BLaER1 treated with 17β-estradiol and CSF1 and Interleukin-3, amounts not matched to agents 10 nM and 100 nM (cell line): ENCODE measurements around the gene RGPD6.
"Not testable (repeated sequence)": the region's sequence is repeated elsewhere in the genome, so short reads cannot be mapped to it uniquely, and the experiment has no call there.

ENCODE experiments used
- H3K27ac ChIP-seq, 11 experiments: shearing (Covaris generic); formaldehyde crosslinking; 2 replicates each; pipeline ENCODE4 v1.8.1; 2022
- H3K27me3 ChIP-seq, 11 experiments: shearing (Covaris generic); formaldehyde crosslinking; 2 replicates each; pipeline ENCODE4 v1.8.1; 2022
- H3K36me3 ChIP-seq, 11 experiments: shearing (Covaris generic); formaldehyde crosslinking; 2 replicates each; pipeline ENCODE4 v1.8.1; 2022
- H3K4me1 ChIP-seq, 10 experiments: shearing (Covaris generic); formaldehyde crosslinking; 2 replicates each; pipeline ENCODE4 v1.8.1; 2022
- H3K4me2 ChIP-seq, 11 experiments: shearing (Covaris generic); formaldehyde crosslinking; 2 replicates each; pipeline ENCODE4 v1.8.1; 2022
- H3K4me3 ChIP-seq, 10 experiments: shearing (Covaris generic); formaldehyde crosslinking; 2 replicates each; pipeline ENCODE4 v1.8.1; 2022
- H3K9ac ChIP-seq, 11 experiments: shearing (Covaris generic); formaldehyde crosslinking; 2 replicates each; pipeline ENCODE4 v1.8.1; 2022
- H3K9me3 ChIP-seq, 11 experiments: shearing (Covaris generic); formaldehyde crosslinking; replicated peaks in 1 of 11; 2 replicates each; pipeline ENCODE4 v1.8.1; 2022
- H4K20me1 ChIP-seq, 11 experiments: shearing (Covaris generic); formaldehyde crosslinking; 2 replicates each; pipeline ENCODE4 v1.8.1; 2022

Gene RGPD6

GRCh38 chr2:110579216-110579965, 2.4 kb upstream of the RGPD6 start:
- H3K4me3 ChIP-seq, H3K27ac ChIP-seq, H3K36me3 ChIP-seq, H3K27me3 ChIP-seq, H3K4me2 ChIP-seq, H4K20me1 ChIP-seq, H3K9ac ChIP-seq, H3K9me3 ChIP-seq, H3K4me1 ChIP-seq: not testable (repeated sequence)

GRCh38 chr2:110578429-110578828, 1.4 kb upstream of the RGPD6 start:
- H3K27me3 ChIP-seq, H3K4me3 ChIP-seq, H4K20me1 ChIP-seq, H3K4me2 ChIP-seq, H3K9me3 ChIP-seq, H3K4me1 ChIP-seq, H3K27ac ChIP-seq, H3K9ac ChIP-seq, H3K36me3 ChIP-seq: not testable (repeated sequence)

DNA sequence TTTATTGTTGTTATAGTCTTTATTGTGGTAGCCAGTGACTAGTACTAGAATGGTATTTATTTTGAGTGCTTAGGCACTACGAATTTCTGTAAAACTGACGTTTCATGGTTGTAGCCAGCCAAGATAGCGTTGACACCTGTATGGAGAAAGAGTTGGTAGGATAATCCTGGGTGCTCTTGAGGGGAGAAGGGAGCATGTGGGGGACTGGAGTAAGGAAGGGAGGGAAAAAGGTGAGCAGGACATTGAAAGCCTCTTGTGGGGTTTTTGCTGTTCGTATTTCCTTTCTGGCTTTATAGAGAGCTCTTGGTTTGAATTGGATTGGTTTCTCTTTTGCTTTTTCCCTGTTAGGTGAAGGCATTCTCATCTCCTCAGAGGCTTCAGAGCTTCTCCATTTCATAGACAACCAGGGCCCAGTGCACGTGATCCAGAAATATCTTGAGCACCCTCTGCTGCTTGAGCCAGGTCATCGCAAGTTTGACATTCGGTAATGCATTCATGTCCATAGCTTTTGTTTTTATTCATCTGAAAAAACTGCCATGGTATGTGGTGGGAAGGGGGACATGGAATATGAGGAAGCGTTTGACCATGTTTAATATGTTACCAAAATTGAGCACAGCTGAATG, 77.2 kb downstream of the RGPD6 start:
- not testable (repeated sequence) for H3K4me3 ChIP-seq, H3K4me1 ChIP-seq, H3K27me3 ChIP-seq, H3K36me3 ChIP-seq, H3K27ac ChIP-seq, H3K4me2 ChIP-seq, H3K9ac ChIP-seq, H3K9me3 ChIP-seq, H4K20me1 ChIP-seq

- not testable (repeated sequence) for H4K20me1 ChIP-seq, H3K4me3 ChIP-seq, H3K27me3 ChIP-seq
Measured at GRCh38 chr2:110496027-110496426, 81.0 kb downstream of the RGPD6 start.

GRCh38 chr2:110494488-110494887, 82.5 kb downstream of the RGPD6 start:
- not testable (repeated sequence) for H3K9ac ChIP-seq, H3K36me3 ChIP-seq

More at GRCh38 chr2:110496027-110496426, 81.0 kb downstream of the RGPD6 start:
- not testable (repeated sequence) for H3K27ac ChIP-seq, H3K9me3 ChIP-seq, H3K9ac ChIP-seq, H3K4me2 ChIP-seq, H3K36me3 ChIP-seq, H3K4me1 ChIP-seq

DNA sequence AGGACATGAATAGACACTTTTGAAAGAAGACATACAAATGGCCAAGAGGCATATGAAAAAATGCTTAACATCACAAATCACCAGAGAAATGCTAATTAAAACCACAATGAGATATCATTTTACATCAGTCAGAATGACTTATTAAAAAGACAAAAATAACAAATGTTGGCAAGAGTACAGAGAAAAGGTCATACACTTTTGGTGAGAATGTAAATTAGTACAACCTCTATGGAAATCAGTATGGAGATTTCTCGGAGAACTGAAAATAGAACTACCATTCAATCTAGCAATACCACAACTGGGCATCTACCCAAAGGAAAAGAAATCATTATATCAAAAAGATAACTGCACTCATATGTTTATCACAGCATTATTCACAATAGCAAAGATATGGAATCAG, 88.0 kb downstream of the RGPD6 start:
- H3K4me1 ChIP-seq, H3K4me2 ChIP-seq, H3K36me3 ChIP-seq, H3K9me3 ChIP-seq, H3K4me3 ChIP-seq, H3K27me3 ChIP-seq, H4K20me1 ChIP-seq, H3K27ac ChIP-seq, H3K9ac ChIP-seq: not testable (repeated sequence)

More at GRCh38 chr2:110494488-110494887, 82.5 kb downstream of the RGPD6 start:
- H3K4me1 ChIP-seq, H4K20me1 ChIP-seq, H3K4me2 ChIP-seq, H3K27ac ChIP-seq, H3K27me3 ChIP-seq, H3K4me3 ChIP-seq, H3K9me3 ChIP-seq: not testable (repeated sequence)

DNA sequence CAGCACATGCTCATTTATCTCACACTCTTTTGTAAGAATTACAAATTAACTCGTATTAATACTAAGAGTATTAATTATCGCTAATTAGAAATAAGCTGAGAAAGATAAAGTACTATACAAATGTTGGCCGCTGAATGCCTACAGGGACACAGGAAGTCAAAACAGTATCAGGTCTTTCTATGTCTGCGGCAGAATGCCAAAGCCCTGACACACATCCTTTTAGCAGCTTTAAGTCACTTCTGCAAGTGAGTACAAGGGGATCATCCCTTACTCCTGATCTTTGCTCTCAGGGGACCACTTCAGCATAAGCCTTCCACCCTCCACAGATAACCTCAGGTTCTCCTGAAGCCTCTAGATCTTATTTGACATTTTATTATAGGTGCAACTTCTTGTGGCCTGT, 94.3 kb downstream of the RGPD6 start:
- not testable (repeated sequence) for H3K9ac ChIP-seq, H3K4me2 ChIP-seq, H3K4me1 ChIP-seq, H3K36me3 ChIP-seq, H3K9me3 ChIP-seq, H4K20me1 ChIP-seq, H3K4me3 ChIP-seq, H3K27ac ChIP-seq, H3K27me3 ChIP-seq

DNA sequence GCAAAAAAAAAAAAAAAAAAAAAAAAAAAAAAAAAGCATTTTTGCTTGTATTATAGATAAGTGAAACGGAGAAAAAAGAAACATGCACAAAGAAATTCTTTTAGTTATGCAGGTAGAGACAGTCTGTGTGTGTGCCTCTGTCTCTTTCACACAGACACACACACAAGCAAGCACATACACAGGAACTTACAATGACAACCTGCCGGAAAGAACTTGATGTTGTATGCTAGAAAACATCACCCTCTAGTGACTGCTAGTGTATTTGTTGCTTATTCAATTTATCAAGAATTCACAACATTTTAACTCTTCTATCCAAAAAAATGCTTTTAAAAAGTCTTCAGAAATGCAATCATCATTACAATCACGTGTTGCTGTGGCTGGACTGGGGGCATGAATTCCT, 95.8 kb downstream of the RGPD6 start:
- not testable (repeated sequence) for H3K4me3 ChIP-seq, H3K27ac ChIP-seq, H3K9me3 ChIP-seq, H3K4me2 ChIP-seq, H3K4me1 ChIP-seq, H3K27me3 ChIP-seq, H4K20me1 ChIP-seq, H3K9ac ChIP-seq, H3K36me3 ChIP-seq

- not testable (repeated sequence) for H4K20me1 ChIP-seq, H3K4me1 ChIP-seq, H3K9me3 ChIP-seq, H3K27me3 ChIP-seq, H3K36me3 ChIP-seq, H3K4me2 ChIP-seq, H3K4me3 ChIP-seq, H3K27ac ChIP-seq, H3K9ac ChIP-seq
Measured at GRCh38 chr2:110480084-110480483, 96.9 kb downstream of the RGPD6 start.

GRCh38 chr2:110477370-110477769, 99.7 kb downstream of the RGPD6 start:
- H3K27ac ChIP-seq, H3K27me3 ChIP-seq, H4K20me1 ChIP-seq, H3K9me3 ChIP-seq, H3K4me2 ChIP-seq, H3K4me3 ChIP-seq, H3K4me1 ChIP-seq, H3K36me3 ChIP-seq, H3K9ac ChIP-seq: not testable (repeated sequence)

GRCh38 chr2:110476952-110477351, 100.1 kb downstream of the RGPD6 start:
- not testable (repeated sequence) for H3K4me3 ChIP-seq, H3K27me3 ChIP-seq

GRCh38 chr2:110475627-110476359, 101.2 kb downstream of the RGPD6 start:
- H3K27me3 ChIP-seq, H3K9ac ChIP-seq, H3K9me3 ChIP-seq, H3K27ac ChIP-seq, H4K20me1 ChIP-seq, H3K4me3 ChIP-seq, H3K4me1 ChIP-seq, H3K36me3 ChIP-seq, H3K4me2 ChIP-seq: not testable (repeated sequence)

More at GRCh38 chr2:110476952-110477351, 100.1 kb downstream of the RGPD6 start:
- not testable (repeated sequence) for H4K20me1 ChIP-seq, H3K4me2 ChIP-seq, H3K36me3 ChIP-seq, H3K9ac ChIP-seq, H3K9me3 ChIP-seq, H3K4me1 ChIP-seq, H3K27ac ChIP-seq

- H3K27me3 ChIP-seq, H3K4me3 ChIP-seq, H3K4me1 ChIP-seq, H3K36me3 ChIP-seq, H4K20me1 ChIP-seq, H3K9me3 ChIP-seq, H3K4me2 ChIP-seq, H3K9ac ChIP-seq, H3K27ac ChIP-seq: not testable (repeated sequence)
Measured at GRCh38 chr2:110474898-110475297, 102.1 kb downstream of the RGPD6 start.

GRCh38 chr2:110473059-110473358, 104.0 kb downstream of the RGPD6 start:
- H3K9me3 ChIP-seq, H3K27me3 ChIP-seq, H3K9ac ChIP-seq, H3K4me3 ChIP-seq, H4K20me1 ChIP-seq, H3K36me3 ChIP-seq, H3K4me2 ChIP-seq, H3K27ac ChIP-seq, H3K4me1 ChIP-seq: not testable (repeated sequence)
